Stimulated activated CD4-positive, alpha-beta T cell treated with anti-CD3 and anti-CD28 coated beads, Interleukin-12 subunit alpha, Interleukin-12 subunit beta, amount 100 ng/mL, for 4 hours (primary cell): ENCODE data around the gene PARD6G.
"Not testable (repeated sequence)": the region's sequence is repeated elsewhere in the genome, so short reads cannot be mapped to it uniquely, and the experiment has no call there.

ENCODE experiments used
- DNase-seq: peaks from one replicate; pipeline ENCODE4 v3.0.0-alpha.2; 2020

PARD6G gene

GRCh38 chr18:80241919-80242777 lies 5.2 kb downstream of the PARD6G start:
- DNase-seq = no peak

- DNase-seq = no peak
Observed at GRCh38 chr18:80239830-80240229, 7.5 kb downstream of the PARD6G start.

GRCh38 chr18:80238651-80239260 lies 8.6 kb downstream of the PARD6G start:
- DNase-seq = no peak

GRCh38 chr18:80237519-80237918 lies 9.8 kb downstream of the PARD6G start:
- DNase-seq = not testable (repeated sequence)

- DNase-seq = no peak
Observed at GRCh38 chr18:80234398-80234797, 12.9 kb downstream of the PARD6G start.

GRCh38 chr18:80233899-80234298 lies 13.4 kb downstream of the PARD6G start:
- no peak for DNase-seq

- DNase-seq = no peak
Observed at GRCh38 chr18:80233201-80233835, 14.0 kb downstream of the PARD6G start.

- DNase-seq = no peak
Observed at GRCh38 chr18:80232710-80233109, 14.6 kb downstream of the PARD6G start.

- DNase-seq = no peak
Observed at GRCh38 chr18:80232030-80232429, 15.3 kb downstream of the PARD6G start.

- DNase-seq = no peak
Observed at GRCh38 chr18:80231616-80232015, 15.7 kb downstream of the PARD6G start.

- DNase-seq = no peak
Observed at GRCh38 chr18:80231151-80231550, 16.2 kb downstream of the PARD6G start.

GRCh38 chr18:80229766-80230745 lies 17.3 kb downstream of the PARD6G start:
- DNase-seq = no peak

- no peak for DNase-seq
Observed at GRCh38 chr18:80229363-80229762, 18.0 kb downstream of the PARD6G start.

GRCh38 chr18:80228051-80228848 lies 19.1 kb downstream of the PARD6G start:
- DNase-seq = no peak

- no peak for DNase-seq
Observed at GRCh38 chr18:80227472-80227871, 19.8 kb downstream of the PARD6G start.

GRCh38 chr18:80225685-80226084 lies 21.6 kb downstream of the PARD6G start:
- no peak for DNase-seq

GRCh38 chr18:80223581-80224148 lies 23.6 kb downstream of the PARD6G start:
- no peak for DNase-seq

- not testable (repeated sequence) for DNase-seq
Observed at GRCh38 chr18:80219488-80219887, 27.8 kb downstream of the PARD6G start.

- DNase-seq = no peak
Observed at GRCh38 chr18:80218341-80219227, 28.7 kb downstream of the PARD6G start.

GRCh38 chr18:80213182-80213581 lies 34.1 kb downstream of the PARD6G start:
- no peak for DNase-seq
